CD4-positive, alpha-beta T cell (primary cell): Measurements from ENCODE around the gene CD8B2. TPM values are rescaled to one million over a fixed set of nuclear protein-coding genes. Genes with fewer than 3 reads are reported as not detected.

Source experiments
- ATAC-seq: fragments of 200-7000 bp; cut with Tn5 transposase; one replicate; pipeline ENCODE4 v1.10.0; 2022; ENCODE audit warnings: mild to moderate bottlenecking; ENCODE audit not compliant: poor library complexity
- CTCF ChIA-PET: fragments of 350-600 bp; sonication (Branson Sonifier 250); formaldehyde crosslinking; loops from one replicate; lab custom pipeline; 2021; ENCODE audit warnings: antibody characterized with exemption, inconsistent platforms; lab: Charles Lee
- POLR2A ChIA-PET: fragments of 350-600 bp; sonication (Branson Sonifier 250); formaldehyde crosslinking; loops from one replicate; lab custom pipeline; 2021; ENCODE audit warnings: antibody characterized with exemption, inconsistent platforms; lab: Charles Lee
- DNase-seq, 14 experiments: peaks; one replicate each; pipeline ENCODE4 v3.0.0-alpha.2; 2013 to 2020; ENCODE audit warnings: mixed read lengths in 2 of 14
- H3K27ac ChIP-seq, 2 donors: one replicate each; pipeline versions ENCODE4 v1.5.1 to v1.7.0; 2013; ENCODE audit warnings: low read length in 2 of 2, low read depth in 1 of 2, mild to moderate bottlenecking in 1 of 2
- H3K27me3 ChIP-seq, 2 experiments: 1 replicate in 1 of 2; 2 replicates in 1 of 2; pipeline versions ENCODE4 v1.6.1 to v1.7.0; 2013; ENCODE audit warnings: low read length in 2 of 2, control low read depth in 1 of 2, mild to moderate bottlenecking in 1 of 2, moderate library complexity in 1 of 2; ENCODE audit not compliant: insufficient read depth in 2 of 2, control insufficient read depth in 1 of 2
- H3K36me3 ChIP-seq: one replicate; pipeline ENCODE4 v1.6.1; 2013; ENCODE audit warnings: low read length, control low read depth; ENCODE audit not compliant: insufficient read depth
- H3K4me1 ChIP-seq: one replicate; pipeline ENCODE4 v1.6.1; 2013; ENCODE audit warnings: low read length, control low read depth; ENCODE audit not compliant: insufficient read depth
- H3K4me3 ChIP-seq: one replicate; pipeline ENCODE4 v1.5.1; 2013; ENCODE audit warnings: mild to moderate bottlenecking, low read length, moderate library complexity
- H3K9me3 ChIP-seq, 2 experiments: 1 replicate in 1 of 2; 2 replicates in 1 of 2; pipeline versions ENCODE4 v1.6.1 to v1.7.0; 2013; ENCODE audit warnings: low read length in 2 of 2, mild to moderate bottlenecking in 2 of 2, control low read depth in 1 of 2, moderate library complexity in 1 of 2; ENCODE audit not compliant: control insufficient read depth in 1 of 2, insufficient read depth in 1 of 2
- H3K27ac Mint-ChIP-seq: one replicate; pipeline ENCODE4 v1.8.0; 2020; ENCODE audit warnings: mixed read lengths
- H3K27me3 Mint-ChIP-seq: one replicate; pipeline ENCODE4 v1.8.0; 2021; ENCODE audit warnings: mixed read lengths
- H3K36me3 Mint-ChIP-seq: one replicate; pipeline ENCODE4 v1.8.0; 2021; ENCODE audit warnings: low read depth, mixed read lengths
- H3K4me1 Mint-ChIP-seq: one replicate; pipeline ENCODE4 v1.8.0; 2021; ENCODE audit warnings: low read depth, mixed read lengths
- H3K4me3 Mint-ChIP-seq: one replicate; pipeline ENCODE4 v1.8.0; 2020; ENCODE audit warnings: mild to moderate bottlenecking, mixed read lengths
- H3K9me3 Mint-ChIP-seq: one replicate; pipeline ENCODE4 v1.8.0; 2020; ENCODE audit warnings: mixed read lengths
- CTCF ChIP-seq: fragments of 200-600 bp; IDR thresholded peaks from one replicate; pipeline ENCODE4 v1.8.0; 2022; ENCODE audit warnings: antibody characterized with exemption, mild to moderate bottlenecking
- intact Hi-C, 2 experiments: fragments of 100-400 bp; cut with DNase I in 1 of 2; cut with micrococcal nuclease in 1 of 2; formaldehyde crosslinking; loops; one replicate each; pipeline versions ENCODE4 v1.15.1 to v1.9.0; 2023 to 2025; cut with DNase I, micrococcal nuclease
- total RNA-seq, 174 experiments: library from RNA in 2 of 174; stranded (reverse) in 2 of 174; gene quantifications; one replicate each; pipeline ENCODE4 v1.2.3 and lab custom pipeline; 2021 to 2026

Gene CD8B2
- total RNA-seq, 2 experiments from 2014 or later: 0.14 TPM; not detected in 1

- ChIA-PET CTCF (no interaction called here), POLR2A (no interaction called here)
- intact Hi-C loops: no loop called here
- H3K27me3 ChIP-seq: no peaks in the 10 kb centered on the region
- no peaks in the 10 kb centered on the region for H3K9me3 Mint-ChIP-seq
- ATAC-seq (no peak), DNase-seq (no peak)
- no peak overlapping the region for H3K4me3 ChIP-seq
- no peaks in the 10 kb centered on the region for H3K36me3 Mint-ChIP-seq
- no peaks in the 10 kb centered on the region for H3K4me1 ChIP-seq
- no peak overlapping the region for H3K27ac ChIP-seq
- peaks cover 11% of the 10 kb centered on the region for H3K27me3 Mint-ChIP-seq
- no peaks in the 10 kb centered on the region for H3K9me3 ChIP-seq
- no peak for TF ChIP-seq CTCF
- H3K4me1 Mint-ChIP-seq: peaks cover 19% of the 10 kb centered on the region
- H3K36me3 ChIP-seq: no peaks in the 10 kb centered on the region
- H3K27ac Mint-ChIP-seq: no peak overlapping the region
- no peak overlapping the region for H3K4me3 Mint-ChIP-seq
These were observed 83.2 kb downstream of the CD8B2 start for GRCh38 chr2:106570316-106570715.

Other genes starting within 250 kb of the CD8B2 start
- under 1 TPM; 0.11 to 0.38 TPM for gene RGPD3, start 19.0 kb upstream of the CD8B2 start, total RNA-seq